SK-N-SH treated with all-trans-retinoic acid at 6 μM for 48 hours (cell line): Measurements from ENCODE around the gene MYO1A.

Experiments
- ATAC-seq: fragments of 200-7000 bp; cut with Tn5 transposase; 3 replicates; pipeline ENCODE4 v1.9.1; 2020; ENCODE audit warnings: mild to moderate bottlenecking, moderate library complexity
- ARNTL ChIP-seq: fragments of 450-650 bp; formaldehyde crosslinking; IDR thresholded peaks from 2 replicates; pipeline ENCODE4 v1.5.0; 2020; ENCODE audit warnings: low read depth, mild to moderate bottlenecking, moderate library complexity, borderline replicate concordance
- BACH2 ChIP-seq: fragments of 250-450 bp; sonication (Bioruptor Pico); IDR thresholded peaks from 2 replicates; pipeline ENCODE4 v1.9.0; 2021; ENCODE audit warnings: mild to moderate bottlenecking, borderline replicate concordance
- CSDC2 ChIP-seq: fragments of 250-450 bp; sonication (Bioruptor Pico); IDR thresholded peaks from 2 replicates; pipeline ENCODE4 v1.5.0; 2020; ENCODE audit warnings: mild to moderate bottlenecking, moderate library complexity
- ESRRG ChIP-seq: fragments of 250-450 bp; sonication (Bioruptor Pico); IDR thresholded peaks from 2 replicates; pipeline ENCODE4 v1.6.1; 2021; ENCODE audit warnings: mild to moderate bottlenecking
- ISL1 ChIP-seq: fragments of 250-450 bp; sonication (Bioruptor Pico); IDR thresholded peaks from 2 replicates; pipeline ENCODE4 v2.1.2; 2022; ENCODE audit warnings: mild to moderate bottlenecking, moderate library complexity
- OSR1 ChIP-seq: fragments of 250-450 bp; sonication (Bioruptor Pico); IDR thresholded peaks from 2 replicates; pipeline ENCODE4 v1.8.0; 2022; ENCODE audit warnings: moderate library complexity, mild to moderate bottlenecking, inconsistent platforms
- POU6F1 ChIP-seq: fragments of 250-450 bp; sonication (Bioruptor Pico); IDR thresholded peaks from 2 replicates; pipeline ENCODE4 v1.8.0; 2021; ENCODE audit warnings: low read depth, mild to moderate bottlenecking, moderate library complexity, borderline replicate concordance
- PPARA ChIP-seq: fragments of 250-450 bp; sonication (Bioruptor Pico); IDR thresholded peaks from 2 replicates; pipeline ENCODE4 v1.5.0; 2020; ENCODE audit warnings: mild to moderate bottlenecking, borderline replicate concordance
- RARB ChIP-seq: fragments of 250-450 bp; sonication (Bioruptor Pico); IDR thresholded peaks from 2 replicates; pipeline ENCODE4 v1.8.0; 2021; ENCODE audit warnings: mild to moderate bottlenecking, moderate library complexity
- SNAI2 ChIP-seq: fragments of 250-450 bp; sonication (Bioruptor Pico); IDR thresholded peaks from 2 replicates; pipeline ENCODE4 v1.5.0; 2020; ENCODE audit warnings: mild to moderate bottlenecking, moderate library complexity
- TOX ChIP-seq: fragments of 250-450 bp; sonication (Bioruptor Pico); IDR thresholded peaks from 2 replicates; pipeline ENCODE4 v1.8.0; 2021; ENCODE audit warnings: mild to moderate bottlenecking, moderate library complexity, borderline replicate concordance
- TSHZ2 ChIP-seq: fragments of 250-450 bp; sonication (Bioruptor Pico); IDR thresholded peaks from 2 replicates; pipeline ENCODE4 v1.5.0; 2020; ENCODE audit warnings: mild to moderate bottlenecking, moderate library complexity
- ZFP3 ChIP-seq: fragments of 250-450 bp; sonication (Bioruptor Pico); IDR thresholded peaks from 2 replicates; pipeline ENCODE4 v1.5.0; 2020; ENCODE audit warnings: mild to moderate bottlenecking, moderate library complexity
- ZFP30 ChIP-seq: fragments of 450-650 bp; formaldehyde crosslinking; IDR thresholded peaks from 2 replicates; pipeline ENCODE4 v1.5.0; 2022; ENCODE audit warnings: mild to moderate bottlenecking, moderate library complexity
- ZNF565 ChIP-seq: fragments of 450-650 bp; formaldehyde crosslinking; conservative IDR thresholded peaks from 2 replicates; pipeline ENCODE4 v1.5.0; 2020; ENCODE audit warnings: low read depth, mild to moderate bottlenecking, moderate library complexity
- ZNF70 ChIP-seq: fragments of 450-650 bp; formaldehyde crosslinking; IDR thresholded peaks from 2 replicates; pipeline ENCODE4 v1.5.0; 2020; ENCODE audit warnings: mild to moderate bottlenecking, moderate library complexity
- TF ChIP-seq, protein P1 (sequence below): fragments of 250-450 bp; sonication (Bioruptor Pico); IDR thresholded peaks from 2 replicates; pipeline ENCODE4 v1.5.1; 2020; ENCODE audit warnings: low read depth, mild to moderate bottlenecking, moderate library complexity
- TF ChIP-seq, protein P2 (sequence below): fragments of 250-450 bp; sonication (Bioruptor Pico); IDR thresholded peaks from 2 replicates; pipeline ENCODE4 v1.8.0; 2020; ENCODE audit warnings: mild to moderate bottlenecking, moderate library complexity, borderline replicate concordance

The MYO1A gene

DNA sequence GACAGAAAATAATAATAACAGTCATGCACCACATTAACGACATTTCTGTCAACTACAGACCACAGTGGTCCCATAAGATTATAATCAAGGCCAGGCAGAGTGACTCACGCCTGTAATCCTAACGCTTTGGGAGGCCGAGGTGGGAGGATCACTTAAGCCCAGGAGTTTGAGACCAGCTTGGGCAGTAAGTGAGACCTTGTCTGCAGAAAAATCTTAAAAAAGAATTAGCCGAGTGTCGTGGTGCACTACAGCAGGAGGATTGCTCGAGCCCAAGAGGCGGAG lies 47.6 kb upstream of the MYO1A start:
- ATAC-seq = no peak
- no peak for TF ChIP-seq ZNF565
- no peak for TF ChIP-seq POU6F1 (CRISPR knock-in tag)

DNA sequence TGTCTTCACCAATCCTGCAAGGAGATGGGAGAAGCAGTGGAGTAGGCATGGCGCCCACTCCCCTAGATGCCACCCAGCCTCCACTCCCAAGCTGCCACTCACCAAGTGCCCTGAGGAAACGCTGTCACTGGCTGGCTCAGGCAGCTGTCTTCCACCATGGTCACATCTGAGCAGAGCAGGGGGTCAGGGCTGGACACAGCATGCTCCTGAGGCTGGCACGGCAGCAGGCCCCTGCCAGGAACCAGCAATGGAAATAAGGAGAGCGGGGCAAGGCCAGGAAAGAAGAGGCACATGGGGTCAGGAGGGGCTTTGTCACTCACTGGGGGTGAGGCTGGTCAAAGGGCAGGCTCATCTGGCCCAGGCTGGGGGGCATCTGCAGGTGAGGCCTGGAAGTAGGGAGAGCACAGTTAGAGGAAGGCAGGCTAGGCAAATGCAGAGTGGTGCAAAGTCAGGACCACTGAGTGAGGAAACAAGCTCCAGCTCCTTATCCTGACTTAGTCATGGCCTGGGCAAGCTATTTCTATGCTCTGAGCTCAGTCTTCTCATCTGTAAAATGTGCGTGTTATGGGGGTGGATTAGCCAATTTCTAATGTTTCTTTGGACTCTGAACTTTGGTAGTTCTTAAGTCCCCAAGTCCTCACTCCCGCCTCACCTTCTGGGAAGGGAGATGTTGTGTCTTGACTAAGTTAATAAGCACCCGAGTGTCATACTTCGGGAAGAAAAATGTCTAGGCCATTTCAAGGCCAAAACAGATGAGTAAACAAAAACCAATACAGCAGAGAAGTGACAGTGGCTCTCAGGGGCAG lies 47.0 kb upstream of the MYO1A start:
- TF ChIP-seq RARB (CRISPR knock-in tag) = no peak
- TF ChIP-seq ZFP30 (CRISPR knock-in tag) = no peak
- TF ChIP-seq, all 23 proteins: peak for 0
- ATAC-seq = peak; percentile 16; the same call in 2 of the 3 replicates

DNA sequence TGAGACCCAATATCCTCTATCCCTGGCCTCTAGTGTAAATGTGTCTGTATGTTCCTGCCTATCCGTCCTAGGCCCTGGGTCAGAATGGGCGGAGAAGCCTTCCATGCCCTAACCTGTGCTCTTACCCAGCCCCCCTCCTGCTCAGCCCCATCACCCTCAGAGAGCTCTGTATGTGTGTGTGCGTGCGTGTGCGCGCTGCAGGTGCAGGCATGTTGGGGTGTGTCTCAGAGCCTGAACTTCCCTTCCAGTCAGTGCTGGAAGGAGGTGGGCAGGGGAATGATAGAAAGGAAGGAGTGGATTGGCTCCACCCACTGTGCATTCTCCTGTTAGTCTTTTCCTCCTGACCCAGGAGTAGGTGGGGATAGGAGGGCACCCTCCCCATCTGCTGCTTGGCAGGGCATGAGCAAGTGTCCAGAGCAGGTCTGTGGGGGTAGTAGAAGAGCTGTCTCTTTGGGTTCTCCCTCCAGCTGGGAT lies 46.2 kb upstream of the MYO1A start:
- TF ChIP-seq ISL1 (CRISPR knock-in tag) = no peak
- TF ChIP-seq ZFP30 (CRISPR knock-in tag) = no peak
- TF ChIP-seq RARB (CRISPR knock-in tag) = no peak
- no peak for TF ChIP-seq CSDC2 (CRISPR knock-in tag)
- TF ChIP-seq OSR1 (CRISPR knock-in tag) = no peak
- TF ChIP-seq TSHZ2 (CRISPR knock-in tag) = no peak
- no peak for TF ChIP-seq ZNF70 (CRISPR knock-in tag)
- TF ChIP-seq BACH2 (CRISPR knock-in tag) = no peak
- no peak for TF ChIP-seq ESRRG (CRISPR knock-in tag)
- TF ChIP-seq ZFP3 (CRISPR knock-in tag) = no peak
- TF ChIP-seq ARNTL = no peak
- no peak for TF ChIP-seq SNAI2 (CRISPR knock-in tag)
- peak; percentile 44 for ATAC-seq

- TF ChIP-seq ZNF70 (CRISPR knock-in tag) (no peak), PPARA (CRISPR knock-in tag) (no peak), RARB (CRISPR knock-in tag) (no peak), CSDC2 (CRISPR knock-in tag) (no peak), SNAI2 (CRISPR knock-in tag) (no peak), ZNF565 (no peak), ARNTL (no peak), ZFP3 (CRISPR knock-in tag) (no peak), POU6F1 (CRISPR knock-in tag) (no peak), ESRRG (CRISPR knock-in tag) (no peak), OSR1 (CRISPR knock-in tag) (no peak), TOX (CRISPR knock-in tag) (no peak)
- TF ChIP-seq, protein P1, sequence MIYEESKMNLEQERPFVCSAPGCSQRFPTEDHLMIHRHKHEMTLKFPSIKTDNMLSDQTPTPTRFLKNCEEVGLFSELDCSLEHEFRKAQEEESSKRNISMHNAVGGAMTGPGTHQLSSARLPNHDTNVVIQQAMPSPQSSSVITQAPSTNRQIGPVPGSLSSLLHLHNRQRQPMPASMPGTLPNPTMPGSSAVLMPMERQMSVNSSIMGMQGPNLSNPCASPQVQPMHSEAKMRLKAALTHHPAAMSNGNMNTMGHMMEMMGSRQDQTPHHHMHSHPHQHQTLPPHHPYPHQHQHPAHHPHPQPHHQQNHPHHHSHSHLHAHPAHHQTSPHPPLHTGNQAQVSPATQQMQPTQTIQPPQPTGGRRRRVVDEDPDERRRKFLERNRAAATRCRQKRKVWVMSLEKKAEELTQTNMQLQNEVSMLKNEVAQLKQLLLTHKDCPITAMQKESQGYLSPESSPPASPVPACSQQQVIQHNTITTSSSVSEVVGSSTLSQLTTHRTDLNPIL (CRISPR knock-in tag) = no peak
- TF ChIP-seq, protein P2, sequence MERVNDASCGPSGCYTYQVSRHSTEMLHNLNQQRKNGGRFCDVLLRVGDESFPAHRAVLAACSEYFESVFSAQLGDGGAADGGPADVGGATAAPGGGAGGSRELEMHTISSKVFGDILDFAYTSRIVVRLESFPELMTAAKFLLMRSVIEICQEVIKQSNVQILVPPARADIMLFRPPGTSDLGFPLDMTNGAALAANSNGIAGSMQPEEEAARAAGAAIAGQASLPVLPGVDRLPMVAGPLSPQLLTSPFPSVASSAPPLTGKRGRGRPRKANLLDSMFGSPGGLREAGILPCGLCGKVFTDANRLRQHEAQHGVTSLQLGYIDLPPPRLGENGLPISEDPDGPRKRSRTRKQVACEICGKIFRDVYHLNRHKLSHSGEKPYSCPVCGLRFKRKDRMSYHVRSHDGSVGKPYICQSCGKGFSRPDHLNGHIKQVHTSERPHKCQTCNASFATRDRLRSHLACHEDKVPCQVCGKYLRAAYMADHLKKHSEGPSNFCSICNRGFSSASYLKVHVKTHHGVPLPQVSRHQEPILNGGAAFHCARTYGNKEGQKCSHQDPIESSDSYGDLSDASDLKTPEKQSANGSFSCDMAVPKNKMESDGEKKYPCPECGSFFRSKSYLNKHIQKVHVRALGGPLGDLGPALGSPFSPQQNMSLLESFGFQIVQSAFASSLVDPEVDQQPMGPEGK (CRISPR knock-in tag) = no peak
- no peak for ATAC-seq
These were observed 45.5 kb upstream of the MYO1A start for GRCh38 chr12:57095440-57095839.
